GM21423 (cell line): ENCODE results near the gene TXN.
A peak's percentile ranks its signal among the peaks of the same experiment; 100 is the strongest.
"Not testable (repeated sequence)": the region's sequence is repeated elsewhere in the genome, so short reads cannot be mapped to it uniquely, and the experiment has no call there.

Experiments used
- ATAC-seq: cut with Tn5 transposase; IDR thresholded peaks from one replicate; pipeline ENCODE4 v1.9.1; 2021; ENCODE audit warnings: mild to moderate bottlenecking, moderate library complexity; ENCODE audit not compliant: unreplicated experiment

The TXN gene

GRCh38 chr9:110257956-110258355 lies 1.6 kb upstream of the TXN start:
- no peak for ATAC-seq

- peak; percentile 0 for ATAC-seq
Measured at GRCh38 chr9:110257097-110257841, 962 bp upstream of the TXN start.

DNA sequence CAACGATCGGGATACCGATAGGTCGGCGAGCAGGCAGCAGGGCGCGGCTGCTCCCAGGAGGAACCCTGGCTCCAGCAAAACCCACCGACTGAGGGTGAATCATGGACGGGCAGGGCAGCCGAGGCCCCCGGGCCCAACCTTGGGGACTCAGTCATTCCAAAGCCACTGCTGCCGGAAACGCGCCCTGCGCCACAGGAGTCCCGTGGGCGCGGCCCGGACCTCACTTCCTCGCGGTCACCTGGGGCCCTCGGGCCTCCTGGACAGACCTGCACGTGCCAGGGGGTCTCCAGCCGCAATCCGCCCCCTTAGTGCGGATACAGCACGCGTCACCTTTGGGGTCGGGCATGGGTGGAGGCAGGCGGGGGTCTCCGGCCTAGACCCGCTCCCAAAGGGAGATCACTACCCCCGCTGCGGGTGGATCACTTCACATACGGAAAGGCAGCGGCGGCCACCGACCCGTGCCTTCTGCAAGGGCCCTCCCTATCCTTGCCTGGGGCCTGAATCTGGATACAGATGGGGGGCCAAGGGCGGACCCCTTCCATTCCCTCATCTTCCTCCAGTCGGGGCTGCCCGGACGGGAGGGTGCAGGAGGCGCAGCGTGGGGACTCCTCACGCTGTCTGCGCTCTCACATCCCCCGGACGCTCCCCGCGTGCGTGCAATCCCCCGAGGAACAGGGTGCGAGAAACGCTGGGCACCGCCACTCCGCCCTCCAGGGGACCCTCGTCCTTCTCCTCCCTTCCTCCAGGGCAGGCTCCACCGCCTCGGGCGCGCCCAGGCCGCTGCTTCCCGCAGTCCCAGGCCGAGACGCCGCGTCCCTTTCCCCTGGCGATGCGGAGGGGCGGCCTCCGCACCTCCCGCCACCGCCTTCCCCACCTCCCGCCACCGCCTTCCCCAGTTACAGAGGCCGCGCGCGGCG lies 586 bp downstream of the TXN start:
- peak; percentile 19 for ATAC-seq

- ATAC-seq, result no peak
Measured at GRCh38 chr9:110255034-110255462, 1.3 kb downstream of the TXN start.

- ATAC-seq, result no peak
Measured at GRCh38 chr9:110254500-110254899, 1.8 kb downstream of the TXN start.

GRCh38 chr9:110252509-110253139 lies 3.7 kb downstream of the TXN start:
- no peak for ATAC-seq

- ATAC-seq, result not testable (repeated sequence)
Measured at GRCh38 chr9:110251770-110252169, 4.5 kb downstream of the TXN start.

- no peak for ATAC-seq
Measured at GRCh38 chr9:110251212-110251611, 5.1 kb downstream of the TXN start.

GRCh38 chr9:110249603-110250002 lies 6.7 kb downstream of the TXN start:
- no peak for ATAC-seq

- ATAC-seq, result no peak
Measured at GRCh38 chr9:110248361-110248760, 7.9 kb downstream of the TXN start.

- ATAC-seq, result no peak
Measured at GRCh38 chr9:110246214-110246613, 10.1 kb downstream of the TXN start.

DNA sequence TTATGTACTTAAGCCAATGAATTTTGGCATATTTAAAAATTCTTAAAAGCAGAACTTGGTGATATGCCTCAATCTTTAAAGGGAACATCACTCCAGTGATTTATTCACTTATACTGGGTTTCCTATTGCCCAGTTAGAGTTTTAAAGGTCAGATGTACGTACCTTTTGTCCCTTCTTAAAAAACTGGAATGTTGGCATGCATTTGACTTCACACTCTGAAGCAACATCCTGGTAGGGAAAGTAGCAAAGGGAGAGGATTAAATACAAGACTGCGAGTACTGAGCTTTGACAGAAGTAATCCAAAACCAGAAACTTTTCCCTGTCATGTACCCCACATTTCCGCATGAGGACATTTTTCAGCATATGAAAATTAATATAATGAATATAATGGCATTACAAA lies 11.7 kb downstream of the TXN start:
- no peak for ATAC-seq

- no peak for ATAC-seq
Measured at GRCh38 chr9:110241858-110242321, 14.4 kb downstream of the TXN start.

- no peak for ATAC-seq
Measured at GRCh38 chr9:110241260-110241857, 14.9 kb downstream of the TXN start.

DNA sequence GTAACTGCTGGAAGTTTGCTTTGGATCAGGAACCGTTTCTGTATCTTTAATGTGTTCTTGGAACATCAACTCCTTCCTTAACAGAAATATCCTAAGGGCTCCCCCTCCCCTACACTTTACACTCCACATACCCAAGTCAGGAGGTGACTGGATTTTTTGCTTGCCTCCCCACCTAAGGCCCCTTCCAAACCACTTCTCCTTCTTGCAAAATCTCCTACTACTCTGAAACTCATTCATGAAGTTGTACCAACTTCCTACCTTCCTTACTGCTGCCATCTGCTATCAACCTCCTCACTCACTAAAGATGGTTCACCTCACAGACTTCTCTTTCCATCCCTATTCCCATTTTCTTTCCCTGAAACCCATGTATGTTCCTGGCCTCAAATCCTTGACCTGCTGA lies 16.1 kb downstream of the TXN start:
- ATAC-seq, result no peak

GRCh38 chr9:110228321-110228720 lies 28.0 kb downstream of the TXN start:
- no peak for ATAC-seq

DNA sequence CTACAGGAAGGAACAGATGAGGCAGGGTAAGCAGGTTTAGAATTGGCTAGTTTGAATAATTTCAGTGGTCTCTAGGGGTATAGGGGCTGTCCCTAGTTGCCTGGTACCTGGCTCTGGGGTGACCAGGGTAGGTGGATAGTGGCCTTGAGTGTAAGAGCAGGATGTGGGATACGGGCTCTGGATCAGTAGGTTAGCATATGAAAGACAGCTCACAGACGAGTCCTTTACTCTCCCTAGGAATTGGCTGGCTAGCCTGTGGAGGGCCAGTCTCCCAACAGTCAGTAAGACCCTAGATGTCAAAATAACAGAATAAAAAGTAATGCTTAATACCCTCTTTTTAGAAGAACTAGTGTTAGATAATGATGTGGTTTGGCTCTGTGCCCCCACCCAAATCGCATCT lies 31.7 kb downstream of the TXN start:
- no peak for ATAC-seq

- ATAC-seq, result no peak
Measured at GRCh38 chr9:110220809-110221208, 35.5 kb downstream of the TXN start.

GRCh38 chr9:110217656-110218099 lies 38.6 kb downstream of the TXN start:
- ATAC-seq, result no peak

DNA sequence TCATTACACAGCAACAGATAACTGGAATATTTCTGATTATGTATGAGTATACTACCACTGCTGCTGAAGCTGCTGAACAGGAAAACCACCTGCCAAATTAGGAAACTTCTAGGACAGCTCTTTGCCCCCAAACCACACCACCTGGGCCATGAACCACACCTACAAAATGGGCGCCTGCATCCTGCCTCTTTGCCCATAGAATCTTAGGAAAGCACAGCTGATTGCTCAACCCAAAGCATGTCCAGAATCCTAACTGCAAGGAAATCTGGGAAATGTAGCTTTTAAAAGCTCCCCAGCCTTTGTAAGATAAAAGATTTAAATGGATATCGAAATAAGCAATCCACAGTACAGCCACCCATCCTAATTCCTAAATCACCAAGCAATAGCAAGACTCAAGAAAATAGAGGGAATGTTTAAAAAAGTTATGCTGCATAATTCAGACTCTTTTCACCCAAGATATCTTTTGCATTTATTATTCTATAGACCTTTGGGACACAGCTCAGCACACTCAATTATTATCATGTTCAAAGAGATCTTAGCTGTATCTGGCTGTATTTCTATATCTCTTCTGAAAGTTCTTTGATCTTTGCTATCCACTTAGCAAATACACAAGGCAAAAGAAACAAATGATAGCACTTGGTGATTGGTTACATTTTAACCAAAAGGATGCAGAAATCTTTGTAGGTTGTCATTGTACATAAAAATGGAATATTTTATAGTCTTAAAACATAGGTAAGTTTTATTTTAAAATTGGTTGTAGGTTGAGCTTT lies 41.5 kb downstream of the TXN start:
- ATAC-seq, result no peak
